ENCODE measurements around the gene AGMO.

GRCh38 chr7:15214976-15215375 lies 346.8 kb downstream of the AGMO start:
- TF ChIP-seq POLR2AphosphoS5 (IDR thresholded peaks at IDR 0.05; ENCODE audit: low read depth, low read length) = no peak
- TF ChIP-seq POLR2A (IDR thresholded peaks at IDR 0.05; ENCODE audit: low read depth, low read length) = no peak
